ENCODE measurements around the gene KCNAB2.

KCNAB2 gene

DNA sequence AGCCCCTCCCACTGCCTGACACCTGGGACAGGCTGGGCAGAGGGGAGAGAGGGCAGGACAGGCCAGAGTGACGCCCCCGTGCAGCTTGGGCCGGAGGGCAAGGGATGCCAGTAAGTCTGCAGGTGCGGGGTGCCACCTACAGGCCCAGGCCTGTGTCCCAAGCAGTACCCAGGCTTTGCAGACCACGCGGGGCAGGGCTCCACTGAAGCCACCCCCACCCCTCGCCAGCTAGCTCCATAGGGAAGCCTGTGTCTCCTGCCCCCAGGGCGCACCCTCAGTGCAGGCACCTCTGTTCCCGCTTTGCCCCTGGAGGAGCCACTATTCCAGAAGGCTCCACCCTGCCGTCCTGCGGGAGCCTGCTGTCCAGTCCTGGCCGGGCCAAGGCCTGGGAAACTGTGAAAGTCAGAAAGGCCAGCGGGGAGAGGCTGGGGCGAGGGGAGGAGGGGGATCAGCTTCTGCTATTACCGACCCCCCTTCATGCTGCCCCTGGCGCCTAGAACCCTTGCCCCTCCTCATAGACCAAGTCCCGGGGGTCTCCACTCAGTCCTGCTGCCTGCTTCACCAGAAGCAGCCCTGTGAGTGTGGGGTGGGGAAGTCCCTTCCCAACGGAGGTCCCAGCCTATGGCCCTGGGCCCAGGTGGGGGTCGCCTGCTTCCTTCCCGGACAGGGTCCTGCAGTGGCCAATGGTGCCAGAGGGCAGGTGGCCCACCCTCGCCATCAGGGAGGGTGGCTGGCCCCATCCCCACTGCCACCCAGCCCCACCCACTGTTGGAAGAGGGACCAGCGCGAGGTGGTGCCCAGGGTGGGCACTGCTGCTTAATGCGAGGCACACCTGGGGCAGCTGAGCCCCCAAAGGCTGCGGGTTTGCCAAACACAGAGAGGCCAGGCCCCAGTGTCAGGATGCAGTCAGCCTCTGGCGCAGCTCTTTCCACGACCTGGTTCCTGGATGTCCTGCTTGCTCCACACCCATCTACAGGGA, 54.4 kb downstream of the KCNAB2 start:
- TF ChIP-seq, protein P1, sequence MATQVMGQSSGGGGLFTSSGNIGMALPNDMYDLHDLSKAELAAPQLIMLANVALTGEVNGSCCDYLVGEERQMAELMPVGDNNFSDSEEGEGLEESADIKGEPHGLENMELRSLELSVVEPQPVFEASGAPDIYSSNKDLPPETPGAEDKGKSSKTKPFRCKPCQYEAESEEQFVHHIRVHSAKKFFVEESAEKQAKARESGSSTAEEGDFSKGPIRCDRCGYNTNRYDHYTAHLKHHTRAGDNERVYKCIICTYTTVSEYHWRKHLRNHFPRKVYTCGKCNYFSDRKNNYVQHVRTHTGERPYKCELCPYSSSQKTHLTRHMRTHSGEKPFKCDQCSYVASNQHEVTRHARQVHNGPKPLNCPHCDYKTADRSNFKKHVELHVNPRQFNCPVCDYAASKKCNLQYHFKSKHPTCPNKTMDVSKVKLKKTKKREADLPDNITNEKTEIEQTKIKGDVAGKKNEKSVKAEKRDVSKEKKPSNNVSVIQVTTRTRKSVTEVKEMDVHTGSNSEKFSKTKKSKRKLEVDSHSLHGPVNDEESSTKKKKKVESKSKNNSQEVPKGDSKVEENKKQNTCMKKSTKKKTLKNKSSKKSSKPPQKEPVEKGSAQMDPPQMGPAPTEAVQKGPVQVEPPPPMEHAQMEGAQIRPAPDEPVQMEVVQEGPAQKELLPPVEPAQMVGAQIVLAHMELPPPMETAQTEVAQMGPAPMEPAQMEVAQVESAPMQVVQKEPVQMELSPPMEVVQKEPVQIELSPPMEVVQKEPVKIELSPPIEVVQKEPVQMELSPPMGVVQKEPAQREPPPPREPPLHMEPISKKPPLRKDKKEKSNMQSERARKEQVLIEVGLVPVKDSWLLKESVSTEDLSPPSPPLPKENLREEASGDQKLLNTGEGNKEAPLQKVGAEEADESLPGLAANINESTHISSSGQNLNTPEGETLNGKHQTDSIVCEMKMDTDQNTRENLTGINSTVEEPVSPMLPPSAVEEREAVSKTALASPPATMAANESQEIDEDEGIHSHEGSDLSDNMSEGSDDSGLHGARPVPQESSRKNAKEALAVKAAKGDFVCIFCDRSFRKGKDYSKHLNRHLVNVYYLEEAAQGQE (IDR thresholded peaks at IDR 0.05; ENCODE audit: insufficient read depth in 1 of 2, low read depth in 2 of 2, low read length in 2 of 2): 0 out of 4 replicates have a peak, but pooled peaks of 1 of the 2 experiments have one; percentile 22
- TF ChIP-seq POLR2AphosphoS5 (IDR thresholded peaks at IDR 0.05; ENCODE audit: low read depth, low read length): no peak

GRCh38 chr1:6100861-6101783, 55.4 kb downstream of the KCNAB2 start:
- TF ChIP-seq FOXP2 (optimal IDR thresholded peaks at IDR 0.05; ENCODE audit: borderline replicate concordance, extremely low read depth, extremely low read length, insufficient read depth) (no peak), TAF1 (IDR thresholded peaks at IDR 0.05; ENCODE audit: borderline replicate concordance, insufficient read depth, low read length) (no peak), SIN3A (IDR thresholded peaks at IDR 0.05; ENCODE audit: borderline replicate concordance, insufficient read depth, low read length) (no peak), POLR2AphosphoS5 (IDR thresholded peaks at IDR 0.05; ENCODE audit: low read depth, low read length) (no peak)
- TF ChIP-seq, protein P1 (IDR thresholded peaks at IDR 0.05; ENCODE audit: insufficient read depth in 1 of 2, low read depth in 2 of 2, low read length in 2 of 2): no peak

DNA sequence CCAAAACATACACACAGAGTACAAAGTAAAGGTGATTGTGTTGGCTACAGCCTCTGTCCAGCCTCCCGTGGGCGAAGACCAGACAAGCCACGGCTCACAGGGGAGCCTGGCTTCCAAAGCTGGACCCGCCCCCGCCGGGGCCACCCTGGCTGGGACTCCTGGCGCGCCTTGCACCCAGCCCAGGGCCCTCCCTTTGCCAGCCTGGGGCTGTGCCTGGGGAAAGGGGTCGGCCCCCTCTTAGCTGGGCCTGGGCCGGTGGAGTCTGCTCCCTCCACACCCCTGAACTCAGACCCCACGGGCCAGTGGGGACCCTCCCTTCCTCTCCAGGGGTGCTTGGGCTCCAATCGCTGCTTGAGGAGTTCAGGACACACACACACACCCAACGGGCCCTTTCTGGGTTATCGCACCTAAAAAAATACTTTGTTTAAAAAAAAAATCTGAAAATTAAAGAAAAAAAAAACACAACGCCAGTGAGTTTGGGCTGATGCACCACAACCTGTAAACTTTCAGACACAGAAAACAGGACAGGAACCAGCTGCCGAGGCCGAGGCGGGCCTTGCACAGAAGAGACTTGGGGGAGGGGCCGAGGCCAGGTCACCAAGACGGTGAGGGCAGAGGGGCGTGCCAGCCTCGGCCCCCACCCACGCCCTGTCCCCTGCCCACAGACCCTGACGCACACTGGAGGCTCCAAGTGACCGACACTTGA, 56.3 kb downstream of the KCNAB2 start:
- TF ChIP-seq TAF1 (IDR thresholded peaks at IDR 0.05; ENCODE audit: borderline replicate concordance, insufficient read depth, low read length) (no peak), SIN3A (IDR thresholded peaks at IDR 0.05; ENCODE audit: borderline replicate concordance, insufficient read depth, low read length) (no peak), FOXP2 (optimal IDR thresholded peaks at IDR 0.05; ENCODE audit: borderline replicate concordance, extremely low read depth, extremely low read length, insufficient read depth) (no peak), POLR2AphosphoS5 (IDR thresholded peaks at IDR 0.05; ENCODE audit: low read depth, low read length) (no peak)
- TF ChIP-seq, protein P1 (IDR thresholded peaks at IDR 0.05; ENCODE audit: insufficient read depth in 1 of 2, low read depth in 2 of 2, low read length in 2 of 2): no peak

- TF ChIP-seq FOXP2 (optimal IDR thresholded peaks at IDR 0.05; ENCODE audit: borderline replicate concordance, extremely low read depth, extremely low read length, insufficient read depth) (no peak), TAF1 (IDR thresholded peaks at IDR 0.05; ENCODE audit: borderline replicate concordance, insufficient read depth, low read length) (no peak), POLR2AphosphoS5 (IDR thresholded peaks at IDR 0.05; ENCODE audit: low read depth, low read length) (no peak), SIN3A (IDR thresholded peaks at IDR 0.05; ENCODE audit: borderline replicate concordance, insufficient read depth, low read length) (no peak)
- TF ChIP-seq, protein P1 (IDR thresholded peaks at IDR 0.05; ENCODE audit: insufficient read depth in 1 of 2, low read depth in 2 of 2, low read length in 2 of 2): no peak
Measured at GRCh38 chr1:6102532-6102845, 56.8 kb downstream of the KCNAB2 start.

Data from PFSK-1 (cell line).